PC-9 (cell line): ENCODE data around the gene ZNF628. TPM values are rescaled to one million over a fixed set of nuclear protein-coding genes. Genes with fewer than 3 reads are reported as not detected.

Experiments used
- BruUV-seq: library from RNA; stranded (reverse); fragments of 400-500 nt; replicated peaks from 2 replicates; lab custom pipeline; 2021; lab: Mats Ljungman, UMichigan
- CTCF ChIA-PET: fragments of 300-600 bp; sonication (Branson Sonifier 250); formaldehyde crosslinking; loops from one replicate; lab custom pipeline; 2022; ENCODE audit warnings: antibody characterized with exemption; lab: Charles Lee
- POLR2A ChIA-PET: fragments of 300-600 bp; sonication (Branson Sonifier 250); formaldehyde crosslinking; loops from one replicate; lab custom pipeline; 2022; ENCODE audit warnings: antibody characterized with exemption; ENCODE audit not compliant: unreplicated experiment; lab: Charles Lee
- DNase-seq, 2 experiments: peaks; one replicate each; pipeline versions ENCODE4 v3.0.0 to v3.0.0-alpha.2; 2015 to 2022; ENCODE audit warnings: mixed read lengths in 1 of 2
- H2AFZ ChIP-seq: fragments of 200-600 bp; sonication (generic); 2 replicates; pipeline ENCODE4 v1.8.1; 2017; ENCODE audit warnings: antibody characterized with exemption
- H3F3A ChIP-seq: fragments of 200-600 bp; sonication (generic); 2 replicates; pipeline ENCODE4 v1.8.1; 2017; ENCODE audit warnings: antibody characterized with exemption, mild to moderate bottlenecking, low read depth; ENCODE audit not compliant: insufficient read depth
- H3K27ac ChIP-seq: fragments of 200-600 bp; sonication (generic); 2 replicates; pipeline ENCODE4 v1.6.1; 2016; ENCODE audit warnings: mixed run types
- H3K27me3 ChIP-seq: fragments of 200-600 bp; sonication (generic); 2 replicates; pipeline ENCODE4 v1.6.1; 2016; ENCODE audit warnings: low read depth, mixed run types; ENCODE audit not compliant: insufficient read depth
- H3K36me3 ChIP-seq: fragments of 200-600 bp; sonication (generic); 2 replicates; pipeline ENCODE4 v1.6.1; 2016; ENCODE audit warnings: low read depth, mixed run types
- H3K4me1 ChIP-seq: fragments of 200-600 bp; sonication (generic); replicated peaks from 2 replicates; pipeline ENCODE4 v1.6.1; 2016; ENCODE audit warnings: mixed run types; ENCODE audit not compliant: insufficient read depth
- H3K4me2 ChIP-seq: fragments of 200-600 bp; sonication (generic); 2 replicates; pipeline ENCODE4 v1.6.1; 2017; ENCODE audit warnings: mixed run types
- H3K4me3 ChIP-seq: fragments of 200-600 bp; sonication (generic); 2 replicates; pipeline ENCODE4 v1.6.1; 2016; ENCODE audit warnings: mixed run types
- H3K79me2 ChIP-seq: fragments of 200-600 bp; sonication (generic); 2 replicates; pipeline ENCODE4 v1.6.1; 2017; ENCODE audit warnings: low read depth, mixed run types
- H3K9me2 ChIP-seq: fragments of 200-600 bp; sonication (generic); 2 replicates; pipeline ENCODE4 v1.8.1; 2017; ENCODE audit warnings: mild to moderate bottlenecking; ENCODE audit not compliant: insufficient read depth
- H3K9me3 ChIP-seq: fragments of 200-600 bp; sonication (generic); 2 replicates; pipeline ENCODE4 v1.8.1; 2016; ENCODE audit warnings: low read depth; ENCODE audit not compliant: insufficient read depth
- H4K20me1 ChIP-seq: fragments of 200-600 bp; sonication (generic); 2 replicates; pipeline ENCODE4 v1.8.1; 2017; ENCODE audit not compliant: insufficient read depth
- CTCF ChIP-seq: fragments of 200-600 bp; sonication (generic); conservative IDR thresholded peaks from 2 replicates; pipeline ENCODE4 v1.6.1; 2017; ENCODE audit warnings: mixed run types, antibody characterized with exemption, mild to moderate bottlenecking, moderate library complexity
- EZH2 ChIP-seq: fragments of 200-600 bp; sonication (generic); IDR thresholded peaks from 2 replicates; pipeline ENCODE4 v1.8.0; 2017; ENCODE audit warnings: antibody characterized with exemption, low read depth
- intact Hi-C: fragments of 100-400 bp; cut with micrococcal nuclease; formaldehyde crosslinking; loops from one replicate; pipeline ENCODE4 v1.10.0; 2022; ENCODE audit not compliant: unreplicated experiment
- total RNA-seq: library from RNA; stranded (reverse); gene quantifications from 2 replicates; pipeline ENCODE4 v1.2.3, GENCODE V29; 2021

Gene ZNF628
- total RNA-seq, 1 experiment from 2014 or later = 19.3 TPM

- Histone ChIP-seq H3K4me1 (peaks cover 12% of the 10 kb centered on the region), H3F3A (peaks cover 30% of the 10 kb centered on the region; the same call in 1 of the 2 replicates), H3K4me3 (peak overlapping the region; percentile 78), H3K36me3 (no peaks in the 10 kb centered on the region), H3K4me2 (peak overlapping the region; percentile 93), H3K27ac (no peak overlapping the region), H3K79me2 (peaks cover 18% of the 10 kb centered on the region; the same call in 1 of the 2 replicates), H3K9me3 (no peaks in the 10 kb centered on the region), H3K27me3 (no peaks in the 10 kb centered on the region), H2AFZ (peak overlapping the region; percentile 94), H3K9me2 (no peaks in the 10 kb centered on the region), H4K20me1 (peaks cover 22% of the 10 kb centered on the region)
- ChIA-PET CTCF (interaction anchor here (0.6 to 1.1 kb wide), 4 partner anchors 42 to 1019 kb away, joined by 3 to 11 read pairs (median 4); partner anchors contain the start of gene RDH13), POLR2A (interaction anchor here (0.5 to 1.1 kb wide), 22 partner anchors 13 to 1729 kb away, joined by 3 to 21 read pairs (median 5); partner anchors contain the start of genes LENG9, PPP1R12C, PPP6R1 and UBE2S)
- DNase-seq = no peak
- intact Hi-C loops = loop anchor here (5.0 kb wide), 1 partner anchor 35 kb away; no protein-coding TSS in a partner anchor
- TF ChIP-seq CTCF (no peak), EZH2 (no peak)
- BruUV-seq = TSS peak; percentile 94
These were observed 14.3 kb upstream of the ZNF628 start for GRCh38 chr19:55461974-55462626.

GRCh38 chr19:55462722-55463121, 13.7 kb upstream of the ZNF628 start:
- Histone ChIP-seq H3K4me3 (no peak overlapping the region), H3K79me2 (peaks cover 18% of the 10 kb centered on the region; the same call in 1 of the 2 replicates), H3K36me3 (no peaks in the 10 kb centered on the region), H3F3A (peaks cover 33% of the 10 kb centered on the region; the same call in 1 of the 2 replicates), H3K4me2 (peak overlapping the region; percentile 93), H4K20me1 (peaks cover 20% of the 10 kb centered on the region), H3K4me1 (peaks cover 13% of the 10 kb centered on the region), H3K27ac (no peak overlapping the region), H3K9me2 (no peaks in the 10 kb centered on the region), H3K9me3 (no peaks in the 10 kb centered on the region), H2AFZ (no peak overlapping the region), H3K27me3 (no peaks in the 10 kb centered on the region)
- ChIA-PET POLR2A (interaction anchor here (0.5 kb wide), 1 partner anchor 113 kb away, joined by 4 read pairs; no protein-coding TSS in a partner anchor), CTCF (interaction anchor here (0.6 kb wide), 1 partner anchor 1019 kb away, joined by 3 read pairs; no protein-coding TSS in a partner anchor)
- no peak for DNase-seq
- intact Hi-C loops = loop anchor here (5.0 kb wide), 1 partner anchor 35 kb away; no protein-coding TSS in a partner anchor
- no TSS peak for BruUV-seq
- no peak for TF ChIP-seq EZH2
- TF ChIP-seq CTCF = no peak; the same call in 1 of the 2 replicates

GRCh38 chr19:55463583-55464031, 12.8 kb upstream of the ZNF628 start:
- H3K9me2 ChIP-seq = no peaks in the 10 kb centered on the region
- TF ChIP-seq CTCF (no peak), EZH2 (no peak)
- no peak for DNase-seq
- H3K27ac ChIP-seq = no peak overlapping the region
- peaks cover 18% of the 10 kb centered on the region; the same call in 1 of the 2 replicates for H3K79me2 ChIP-seq
- H3K27me3 ChIP-seq = no peaks in the 10 kb centered on the region
- CTCF ChIA-PET = no interaction called here
- peaks cover 20% of the 10 kb centered on the region for H4K20me1 ChIP-seq
- H3F3A ChIP-seq = peaks cover 36% of the 10 kb centered on the region; the same call in 1 of the 2 replicates
- no TSS peak for BruUV-seq
- no peak overlapping the region for H3K4me3 ChIP-seq
- intact Hi-C loops = loop anchor here (5.0 kb wide), 1 partner anchor 34 kb away; no protein-coding TSS in a partner anchor
- no peaks in the 10 kb centered on the region for H3K9me3 ChIP-seq
- POLR2A ChIA-PET = no interaction called here
- H3K36me3 ChIP-seq = no peaks in the 10 kb centered on the region
- H3K4me1 ChIP-seq = peaks cover 19% of the 10 kb centered on the region
- no peak overlapping the region for H2AFZ ChIP-seq
- no peak overlapping the region for H3K4me2 ChIP-seq
